ENCODE data around the gene DEPP1. TPM values are rescaled to one million over a fixed set of nuclear protein-coding genes. Genes with fewer than 3 reads are reported as not detected.
A peak's percentile ranks its signal among the peaks of the same experiment; 100 is the strongest.

DEPP1 gene
- total and polyA plus RNA-seq, 10 of the 15 experiments (the other 5 are each of a cell fraction or from before 2014, with no cell fraction given): 1.7 to 12.1 (median 7.3) TPM

DNA sequence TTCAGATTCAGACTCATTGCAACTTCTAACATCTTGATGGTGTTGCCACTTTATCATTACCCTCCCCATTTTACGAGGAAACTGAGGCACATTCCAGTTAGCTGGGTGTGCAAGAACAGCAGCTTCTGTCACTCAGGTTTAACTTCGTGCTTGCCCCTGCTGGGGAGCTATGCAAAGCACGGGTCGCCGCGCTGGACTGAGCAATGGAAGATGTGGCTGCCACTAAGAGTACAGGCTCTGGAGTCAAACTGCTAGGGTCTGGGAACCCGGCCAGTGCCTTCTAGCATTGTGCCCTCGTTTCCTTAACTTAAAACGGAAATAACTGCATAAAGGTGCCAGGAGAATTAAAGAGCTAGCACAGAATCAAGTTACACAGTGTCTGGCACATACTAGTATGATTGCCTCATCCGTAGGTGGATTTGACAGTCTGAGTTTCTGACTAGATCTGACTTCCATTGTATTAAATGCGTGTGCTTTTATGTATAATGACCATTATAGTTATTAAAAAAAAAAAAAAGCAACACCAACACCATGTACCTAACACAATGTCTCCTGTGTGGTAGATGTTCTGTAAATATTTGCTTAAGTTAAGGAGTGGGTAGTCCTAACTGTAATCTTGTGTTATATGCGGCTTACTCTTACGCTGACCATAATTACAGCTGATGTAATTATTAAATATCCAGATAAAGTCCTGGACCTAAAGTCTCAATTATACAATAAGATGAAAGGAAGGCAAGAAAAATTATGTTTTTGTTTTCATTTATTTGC, 23.0 kb upstream of the DEPP1 start:
- Histone ChIP-seq H3K36me3 (ENCODE audit: control insufficient read depth in 2 of 2, insufficient read depth in 2 of 2, low read length in 1 of 2) (0 out of 4 replicates have a peak, but pooled peaks cover 0 to 3% of the 10 kb centered on the region in 2 experiments), H3K27me3 (replicated peaks in 1 of 2; ENCODE audit: control insufficient read depth in 2 of 2, insufficient read depth in 2 of 2, low read length in 1 of 2) (no peaks in the 10 kb centered on the region), H2AFZ (ENCODE audit: control insufficient read depth, low read depth, low read length) (peak overlapping the region; percentile 95), H3K79me2 (ENCODE audit: control insufficient read depth, insufficient read depth, low read length) (peaks cover 11% of the 10 kb centered on the region), H3K27ac (ENCODE audit: control insufficient read depth, insufficient read depth) (peak overlapping the region; percentile 74), H3K4me3 (peak overlapping the region; percentile 72), H3K4me1 (ENCODE audit: control insufficient read depth, insufficient read depth, low read length) (peaks cover 4% of the 10 kb centered on the region; the same call in 1 of the 2 replicates), H4K20me1 (ENCODE audit: control insufficient read depth, insufficient read depth) (no peaks in the 10 kb centered on the region), H3K9ac (ENCODE audit: control insufficient read depth, insufficient read depth, low read length) (peak overlapping the region; percentile 71), H3K4me2 (ENCODE audit: control insufficient read depth, insufficient read depth) (peak overlapping the region; percentile 72), H3K9me3 (replicated peaks; ENCODE audit: control insufficient read depth, insufficient read depth, low read length) (peaks cover 4% of the 10 kb centered on the region)
- in situ Hi-C loops (cut with MboI) (loop anchor here (10.0 kb wide), 1 partner anchor 1023 kb away; no protein-coding TSS in a partner anchor), intact Hi-C loops (cut with micrococcal nuclease; ENCODE audit: unreplicated experiment) (loop anchor here (2.0 to 10.0 kb wide), 3 partner anchors 69 to 953 kb away; partner anchors contain the start of gene ZFAND4)
- RAD21 ChIA-PET (ENCODE audit: unreplicated experiment): interaction anchor here (1.3 to 4.8 kb wide), 4 partner anchors 21 to 69 kb away, joined by 4 to 24 read pairs (median 6); no protein-coding TSS in a partner anchor
- BruUV-seq (replicated peaks): no TSS peak
- DNase-seq (ENCODE audit: low read depth, low spot score) (peak; percentile 44), FAIRE-seq (no peak), ATAC-seq (peak; percentile 88)
- SMC1A ChIA-PET (ENCODE audit: uncharacterized antibody, unreplicated experiment): interaction anchor here (0.9 to 6.6 kb wide), 5 partner anchors 22 to 68 kb away, joined by 3 to 48 read pairs (median 4); partner anchors contain the start of gene DEPP1
- POLR2A ChIA-PET: interaction anchor here (0.9 to 1.5 kb wide), 4 partner anchors 21 to 42 kb away, joined by 3 to 4 read pairs (median 3); partner anchors contain the start of gene RASSF4
- TF ChIP-seq CTCF (IDR thresholded peaks at IDR 0.05 in 2 of 3, conservative IDR thresholded peaks at IDR 0.05 in 1 of 3; ENCODE audit: control insufficient read depth in 2 of 3, extremely low read depth in 1 of 3, insufficient read depth in 1 of 3, low read depth in 3 of 3, low read length in 3 of 3) (peak in 2 of 3 experiments; percentile 15 to 16; a peak in 1 of 6 replicates), POLR2AphosphoS5 (IDR thresholded peaks at IDR 0.05; ENCODE audit: low read length) (0 out of 2 replicates have a peak, but pooled peaks have one; percentile 57), TAF1 (IDR thresholded peaks at IDR 0.05; ENCODE audit: borderline replicate concordance, low read depth, low read length) (0 out of 2 replicates have a peak, but pooled peaks have one; percentile 45), ZBED1 (IDR thresholded peaks at IDR 0.05; ENCODE audit: borderline replicate concordance) (no peak), WRNIP1 (IDR thresholded peaks at IDR 0.05; ENCODE audit: borderline replicate concordance, low read depth, low read length) (no peak), POU2F2 (IDR thresholded peaks at IDR 0.05; ENCODE audit: borderline replicate concordance, low read depth, low read length) (peak; percentile 60; the same call in 1 of the 3 replicates), BCL11A (IDR thresholded peaks at IDR 0.05; ENCODE audit: low read depth, low read length) (0 out of 2 replicates have a peak, but pooled peaks have one; percentile 17), CHD1 (IDR thresholded peaks at IDR 0.05; ENCODE audit: low read depth, low read length) (no peak), LARP7 (IDR thresholded peaks at IDR 0.05) (0 out of 2 replicates have a peak, but pooled peaks have one; percentile 1), TCF3 (IDR thresholded peaks at IDR 0.05; ENCODE audit: borderline replicate concordance, insufficient read depth, low read depth, low read length) (no peak), CBX5 (IDR thresholded peaks at IDR 0.05; ENCODE audit: low read depth) (0 out of 2 replicates have a peak, but pooled peaks have one; percentile 56)
- TF ChIP-seq, protein P1, sequence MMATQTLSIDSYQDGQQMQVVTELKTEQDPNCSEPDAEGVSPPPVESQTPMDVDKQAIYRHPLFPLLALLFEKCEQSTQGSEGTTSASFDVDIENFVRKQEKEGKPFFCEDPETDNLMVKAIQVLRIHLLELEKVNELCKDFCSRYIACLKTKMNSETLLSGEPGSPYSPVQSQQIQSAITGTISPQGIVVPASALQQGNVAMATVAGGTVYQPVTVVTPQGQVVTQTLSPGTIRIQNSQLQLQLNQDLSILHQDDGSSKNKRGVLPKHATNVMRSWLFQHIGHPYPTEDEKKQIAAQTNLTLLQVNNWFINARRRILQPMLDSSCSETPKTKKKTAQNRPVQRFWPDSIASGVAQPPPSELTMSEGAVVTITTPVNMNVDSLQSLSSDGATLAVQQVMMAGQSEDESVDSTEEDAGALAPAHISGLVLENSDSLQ (IDR thresholded peaks at IDR 0.05): peak; percentile 86
- TF ChIP-seq, protein P2, sequence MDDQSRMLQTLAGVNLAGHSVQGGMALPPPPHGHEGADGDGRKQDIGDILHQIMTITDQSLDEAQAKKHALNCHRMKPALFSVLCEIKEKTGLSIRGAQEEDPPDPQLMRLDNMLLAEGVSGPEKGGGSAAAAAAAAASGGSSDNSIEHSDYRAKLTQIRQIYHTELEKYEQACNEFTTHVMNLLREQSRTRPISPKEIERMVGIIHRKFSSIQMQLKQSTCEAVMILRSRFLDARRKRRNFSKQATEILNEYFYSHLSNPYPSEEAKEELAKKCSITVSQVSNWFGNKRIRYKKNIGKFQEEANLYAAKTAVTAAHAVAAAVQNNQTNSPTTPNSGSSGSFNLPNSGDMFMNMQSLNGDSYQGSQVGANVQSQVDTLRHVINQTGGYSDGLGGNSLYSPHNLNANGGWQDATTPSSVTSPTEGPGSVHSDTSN (IDR thresholded peaks at IDR 0.05; ENCODE audit: insufficient replicate concordance, low read depth, low read length): peak; percentile 73
- TF ChIP-seq, protein P3, sequence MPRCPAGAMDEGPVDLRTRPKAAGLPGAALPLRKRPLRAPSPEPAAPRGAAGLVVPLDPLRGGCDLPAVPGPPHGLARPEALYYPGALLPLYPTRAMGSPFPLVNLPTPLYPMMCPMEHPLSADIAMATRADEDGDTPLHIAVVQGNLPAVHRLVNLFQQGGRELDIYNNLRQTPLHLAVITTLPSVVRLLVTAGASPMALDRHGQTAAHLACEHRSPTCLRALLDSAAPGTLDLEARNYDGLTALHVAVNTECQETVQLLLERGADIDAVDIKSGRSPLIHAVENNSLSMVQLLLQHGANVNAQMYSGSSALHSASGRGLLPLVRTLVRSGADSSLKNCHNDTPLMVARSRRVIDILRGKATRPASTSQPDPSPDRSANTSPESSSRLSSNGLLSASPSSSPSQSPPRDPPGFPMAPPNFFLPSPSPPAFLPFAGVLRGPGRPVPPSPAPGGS (IDR thresholded peaks at IDR 0.05; ENCODE audit: borderline replicate concordance, insufficient read depth, low read depth, low read length, poor library complexity, severe bottlenecking): no peak
- CTCF ChIA-PET: interaction anchor here (0.8 to 5.4 kb wide), 11 partner anchors 10 to 249 kb away, joined by 3 to 30 read pairs (median 4); no protein-coding TSS in a partner anchor
- WGBS (ENCODE audit: insufficient coverage, insufficient replicate concordance, low lambda C conversion rate, missing lambda C conversion rate): 15% methylated on average over 13 of the region's 13 CpGs
